Measurements from ENCODE around the gene LCNL1.

LCNL1 gene

DNA sequence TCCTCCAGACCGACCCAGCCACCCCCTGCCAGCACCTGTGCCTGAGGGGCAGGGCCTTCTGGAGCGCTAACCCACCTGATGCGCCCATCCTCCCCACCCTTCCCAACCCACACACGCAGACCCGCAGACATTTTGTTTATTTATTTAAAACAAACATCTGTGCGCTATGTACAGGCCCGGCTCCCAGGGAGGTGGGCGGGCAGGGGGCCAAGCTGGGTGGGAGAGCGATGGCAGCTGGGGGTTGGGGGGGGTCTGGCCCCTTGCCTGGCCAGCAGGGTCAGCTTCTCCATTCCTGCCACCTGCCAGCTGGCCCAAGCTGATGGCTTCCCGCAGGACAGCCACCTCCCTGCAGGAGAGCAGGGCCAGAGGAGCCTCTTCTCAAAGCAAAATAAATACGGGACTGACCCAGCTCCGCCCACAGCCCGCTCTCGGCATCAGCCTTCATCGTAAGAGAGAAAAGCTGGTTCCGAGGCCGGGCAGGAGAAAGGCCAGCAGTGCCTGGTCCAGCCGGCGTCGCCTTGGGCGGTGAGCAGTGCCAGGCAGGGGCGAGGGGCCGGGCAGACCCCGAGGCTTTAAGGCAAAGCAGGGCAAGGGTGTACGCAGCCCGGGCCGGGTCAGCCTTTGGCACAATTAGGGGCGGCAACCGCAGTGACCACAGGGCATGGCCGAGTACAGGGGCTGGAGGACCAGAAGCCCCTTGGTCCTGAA lies 24.5 kb downstream of the LCNL1 start:
- DNase-seq (ENCODE audit: extremely low spot score, insufficient read length, low read depth) = no peak
- no peak for FAIRE-seq

- DNase-seq (ENCODE audit: extremely low spot score, insufficient read length, low read depth) (no peak), FAIRE-seq (no peak)
These were observed 25.1 kb downstream of the LCNL1 start for GRCh38 chr9:137007816-137008270.

GRCh38 chr9:137008312-137008711 lies 25.5 kb downstream of the LCNL1 start:
- DNase-seq (ENCODE audit: extremely low spot score, insufficient read length, low read depth) (no peak), FAIRE-seq (no peak)

GRCh38 chr9:137009217-137009616 lies 26.4 kb downstream of the LCNL1 start:
- no peak for DNase-seq (ENCODE audit: extremely low spot score, insufficient read length, low read depth)
- no peak for FAIRE-seq

GRCh38 chr9:137009938-137010732 lies 27.3 kb downstream of the LCNL1 start:
- FAIRE-seq (no peak), DNase-seq (ENCODE audit: extremely low spot score, insufficient read length, low read depth) (no peak)

GRCh38 chr9:137011156-137011555 lies 28.4 kb downstream of the LCNL1 start:
- no peak for DNase-seq (ENCODE audit: extremely low spot score, insufficient read length, low read depth)
- no peak for FAIRE-seq

DNA sequence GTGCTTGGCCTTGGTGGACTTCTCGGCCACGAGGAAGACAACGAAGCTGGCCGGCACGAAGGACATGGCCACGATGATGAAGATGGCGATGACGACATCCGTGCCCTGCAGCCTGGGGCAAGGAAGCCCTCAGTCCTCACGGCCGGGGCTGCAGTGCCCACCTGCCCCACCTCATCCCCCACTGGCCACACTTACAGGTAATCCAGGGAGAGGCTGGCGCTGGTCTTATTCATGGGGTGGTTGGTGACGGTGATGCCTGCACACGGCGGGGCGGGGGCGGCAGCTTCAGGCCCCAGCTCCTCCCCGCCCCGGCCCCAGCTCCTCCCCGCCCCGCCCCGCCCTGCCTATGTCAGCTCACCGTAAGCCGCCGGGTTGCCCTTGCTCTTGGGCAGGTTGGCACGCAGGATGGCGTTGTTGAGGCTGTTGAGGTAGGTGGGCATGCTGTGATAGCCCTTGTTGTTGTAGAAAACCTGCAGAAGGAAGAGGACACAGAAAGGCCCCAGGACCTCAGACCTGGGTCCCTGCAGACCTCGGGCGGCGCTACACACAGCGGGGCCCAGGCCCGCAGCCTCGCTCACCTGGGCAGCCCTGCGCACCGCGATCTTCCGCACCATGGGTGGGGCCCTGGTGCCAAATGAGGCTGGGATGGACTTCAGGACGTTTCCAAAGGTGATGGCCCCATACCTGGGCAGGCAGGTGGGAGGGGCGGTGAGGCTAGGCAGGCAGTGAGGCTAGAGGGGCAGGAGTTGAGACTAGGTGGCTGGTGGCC lies 29.3 kb downstream of the LCNL1 start:
- FAIRE-seq (no peak), DNase-seq (ENCODE audit: extremely low spot score, insufficient read length, low read depth) (no peak)

- FAIRE-seq (no peak), DNase-seq (ENCODE audit: extremely low spot score, insufficient read length, low read depth) (no peak)
These were observed 30.1 kb downstream of the LCNL1 start for GRCh38 chr9:137012694-137013570.

DNA sequence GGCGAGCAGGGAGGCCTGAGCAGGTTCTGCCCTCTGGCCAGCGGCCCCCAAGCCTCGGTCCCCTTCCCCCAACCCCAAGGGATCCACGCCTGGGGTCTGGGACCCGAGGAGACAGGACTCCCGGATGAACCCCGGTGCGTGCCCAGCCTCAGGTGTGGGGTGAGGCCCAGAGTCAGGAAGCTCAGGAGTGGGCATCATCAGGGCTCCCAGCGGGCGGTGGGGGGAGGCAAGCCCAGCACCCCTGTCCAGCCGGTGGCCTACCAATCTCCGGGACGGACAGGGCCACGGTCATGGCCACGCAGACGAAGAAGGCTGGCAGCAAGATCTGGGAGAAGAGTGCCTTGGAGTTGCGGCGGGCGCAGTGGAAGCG lies 30.8 kb downstream of the LCNL1 start:
- FAIRE-seq = no peak
- no peak for DNase-seq (ENCODE audit: extremely low spot score, insufficient read length, low read depth)

DNA sequence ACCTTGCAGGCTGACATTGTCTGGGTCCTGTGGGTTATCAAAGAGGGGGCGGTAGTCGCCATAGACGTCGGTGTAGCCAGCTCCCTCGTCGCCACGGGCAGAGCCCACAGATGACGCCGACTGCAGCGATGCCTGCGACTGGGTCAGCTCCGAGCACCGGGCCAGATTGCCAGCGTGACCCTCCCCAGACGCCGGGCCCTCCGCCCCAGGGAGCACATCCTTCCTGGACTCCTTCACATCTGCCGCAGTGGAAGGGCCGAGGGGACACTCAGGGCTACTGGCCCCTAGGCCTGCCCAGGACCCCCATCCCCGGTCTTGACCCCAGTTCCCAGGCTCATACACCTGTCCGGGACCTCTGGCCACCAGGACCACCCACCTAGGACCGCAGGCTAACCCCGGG lies 31.4 kb downstream of the LCNL1 start:
- no peak for DNase-seq (ENCODE audit: extremely low spot score, insufficient read length, low read depth)
- FAIRE-seq = no peak

- no peak for DNase-seq (ENCODE audit: extremely low spot score, insufficient read length, low read depth)
- FAIRE-seq = no peak
These were observed 32.2 kb downstream of the LCNL1 start for GRCh38 chr9:137014776-137015539.

GRCh38 chr9:137015540-137015930 lies 32.7 kb downstream of the LCNL1 start:
- no peak for DNase-seq (ENCODE audit: extremely low spot score, insufficient read length, low read depth)
- FAIRE-seq = no peak

GRCh38 chr9:137015976-137016375 lies 33.2 kb downstream of the LCNL1 start:
- DNase-seq (ENCODE audit: extremely low spot score, insufficient read length, low read depth) = no peak
- no peak for FAIRE-seq

DNA sequence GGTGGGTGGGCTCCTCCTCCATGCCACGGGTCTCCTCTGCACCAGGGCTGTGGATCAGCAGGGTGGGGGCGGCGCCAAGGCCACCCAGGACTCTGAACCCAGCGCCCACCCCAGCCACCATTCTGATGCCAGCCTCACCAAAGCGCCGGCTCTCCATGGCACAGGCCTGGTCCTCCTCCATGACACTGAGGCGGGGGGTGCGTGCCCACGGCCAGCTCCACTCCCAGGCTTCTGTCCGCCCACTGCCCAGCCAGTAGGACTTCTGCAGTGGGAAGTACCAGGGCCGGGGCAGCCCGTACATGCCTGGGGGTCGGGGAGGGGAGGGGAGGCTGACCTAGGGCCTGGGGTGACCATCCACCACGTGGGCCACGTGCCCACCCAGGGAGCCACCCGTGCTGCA lies 33.6 kb downstream of the LCNL1 start:
- FAIRE-seq = no peak
- DNase-seq (ENCODE audit: extremely low spot score, insufficient read length, low read depth) = no peak

GRCh38 chr9:137017071-137017470 lies 34.3 kb downstream of the LCNL1 start:
- FAIRE-seq (no peak), DNase-seq (ENCODE audit: extremely low spot score, insufficient read length, low read depth) (no peak)

- DNase-seq (ENCODE audit: extremely low spot score, insufficient read length, low read depth) (no peak), FAIRE-seq (no peak)
These were observed 35.2 kb downstream of the LCNL1 start for GRCh38 chr9:137017791-137018497.

DNA sequence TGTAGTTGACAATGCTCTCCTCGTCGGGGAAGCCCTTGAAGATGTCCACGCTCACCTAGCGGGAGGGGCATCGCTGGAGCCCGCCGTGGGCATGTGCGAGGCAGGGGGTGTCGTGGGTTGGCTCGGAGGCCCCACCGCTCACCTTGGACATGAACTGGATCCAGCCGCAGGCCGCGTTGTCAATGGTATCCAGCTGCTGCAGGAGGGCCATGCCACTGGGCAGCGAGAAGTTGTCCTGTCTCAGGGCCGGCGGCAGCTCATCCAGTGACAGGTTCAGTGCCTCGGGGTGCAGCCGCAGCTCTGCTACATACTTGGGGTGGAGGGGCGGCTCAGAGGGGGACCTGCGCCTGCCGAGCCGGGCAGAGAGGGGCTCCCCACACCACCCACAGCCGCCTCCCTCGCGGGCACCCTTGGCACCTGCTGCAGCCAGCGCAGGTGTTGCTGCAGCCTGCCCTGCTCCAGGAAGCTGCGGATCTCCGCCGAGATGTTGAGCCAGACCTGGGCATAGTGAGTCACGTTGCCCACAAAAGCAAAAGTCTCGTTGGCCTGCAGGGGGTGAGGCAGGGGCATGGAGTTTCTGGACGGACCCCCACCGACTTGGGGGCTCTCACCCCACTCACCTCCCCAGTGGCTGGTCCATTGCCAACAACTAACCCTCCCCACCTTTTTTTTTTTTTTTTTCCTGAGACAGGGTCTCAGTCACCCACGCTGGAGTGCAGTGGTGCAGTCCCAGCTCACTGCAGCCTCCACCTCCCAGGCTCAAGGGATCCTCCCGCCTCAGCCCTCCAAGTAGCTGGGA lies 36.2 kb downstream of the LCNL1 start:
- FAIRE-seq (no peak), DNase-seq (ENCODE audit: extremely low spot score, insufficient read length, low read depth) (no peak)
